GM12864 (cell line): ENCODE measurements around the gene TCP1.
"Not testable (repeated sequence)": the region's sequence is repeated elsewhere in the genome, so short reads cannot be mapped to it uniquely, and the experiment has no call there.

ENCODE experiments used
- DNase-seq: peaks from one replicate; pipeline ENCODE4 v3.0.0-alpha.2; 2011; ENCODE audit warnings: low read depth
- H3K4me3 ChIP-seq: 2 replicates; pipeline ENCODE4 v1.5.1; 2011; ENCODE audit warnings: mild to moderate bottlenecking, low read depth, low read length, control low read depth
- CTCF ChIP-seq: IDR thresholded peaks from 2 replicates; pipeline ENCODE4 v1.5.1; 2011; ENCODE audit warnings: low read depth, mild to moderate bottlenecking, moderate library complexity, low read length, control low read depth, inconsistent platforms; ENCODE audit errors: missing control alignments

TCP1 gene

DNA sequence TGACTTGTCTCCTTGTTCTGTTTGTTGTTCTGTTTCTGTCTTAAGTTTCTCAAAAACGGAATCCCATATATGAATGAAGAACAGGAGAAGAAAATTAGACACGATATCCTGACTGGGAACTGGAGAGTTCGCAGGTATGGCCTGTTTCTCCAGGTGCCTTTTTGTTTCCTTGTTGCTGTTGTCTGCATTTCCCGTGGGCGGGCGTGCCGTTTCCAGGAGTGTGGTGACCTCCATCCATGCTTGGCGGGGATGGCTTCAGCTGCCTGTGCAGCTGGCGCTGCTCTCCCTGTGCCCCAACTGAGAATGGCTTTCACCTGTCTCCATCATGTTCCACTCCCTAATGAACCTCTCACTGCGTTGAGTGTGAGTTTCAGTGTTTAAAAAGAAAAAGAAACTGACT, 15.1 kb upstream of the TCP1 start:
- DNase-seq, result no peak
- no peak for TF ChIP-seq CTCF
- H3K4me3 ChIP-seq, result no peak overlapping the region

- no peak overlapping the region for H3K4me3 ChIP-seq
- DNase-seq, result no peak
- no peak for TF ChIP-seq CTCF
These were observed 12.5 kb upstream of the TCP1 start for GRCh38 chr6:159801935-159802334.

DNA sequence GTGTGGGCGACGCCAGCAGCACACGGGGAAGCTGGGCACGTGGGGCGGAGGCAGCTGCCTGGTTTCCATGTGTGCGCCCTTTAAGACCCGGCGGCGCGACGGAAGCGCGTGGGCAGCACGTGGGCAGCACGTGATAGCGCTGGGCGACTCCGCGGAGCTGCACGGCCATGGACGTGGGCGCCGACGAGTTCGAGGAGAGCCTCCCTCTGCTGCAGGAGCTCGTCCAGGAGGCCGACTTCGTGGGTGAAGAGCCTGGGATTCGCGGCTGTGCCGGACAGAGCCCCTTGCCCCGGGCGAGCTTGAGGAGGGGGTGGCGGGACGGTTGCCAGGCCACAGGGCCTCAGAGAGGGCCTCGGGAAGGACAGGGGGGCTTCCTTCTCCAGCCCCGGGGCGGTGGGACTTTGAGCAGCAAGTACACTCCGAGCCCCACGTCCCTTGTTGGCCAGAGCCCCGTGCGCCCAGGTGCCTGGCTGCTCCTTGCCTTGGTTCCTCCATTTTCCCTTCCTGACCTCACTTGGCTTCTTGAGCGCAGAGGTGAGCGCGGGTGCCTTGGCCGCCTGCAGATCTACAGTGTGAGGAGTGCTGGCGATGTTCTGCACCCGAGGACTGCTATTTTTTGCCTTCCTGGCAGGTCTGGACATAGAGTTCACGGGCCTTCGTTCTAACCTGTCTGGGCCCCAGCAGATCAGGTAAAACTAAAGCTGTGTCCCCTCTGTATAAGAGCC, 10.9 kb upstream of the TCP1 start, which contains the start of gene PNLDC1:
Gene PNLDC1, plus strand, starts transcription at position 136 of the 725 bp plus-strand sequence. Its CDS starts 32 bp downstream, at position 168.
- TF ChIP-seq CTCF, result no peak
- no peak for DNase-seq
- no peak within 1 kb of the TSS for H3K4me3 ChIP-seq

DNA sequence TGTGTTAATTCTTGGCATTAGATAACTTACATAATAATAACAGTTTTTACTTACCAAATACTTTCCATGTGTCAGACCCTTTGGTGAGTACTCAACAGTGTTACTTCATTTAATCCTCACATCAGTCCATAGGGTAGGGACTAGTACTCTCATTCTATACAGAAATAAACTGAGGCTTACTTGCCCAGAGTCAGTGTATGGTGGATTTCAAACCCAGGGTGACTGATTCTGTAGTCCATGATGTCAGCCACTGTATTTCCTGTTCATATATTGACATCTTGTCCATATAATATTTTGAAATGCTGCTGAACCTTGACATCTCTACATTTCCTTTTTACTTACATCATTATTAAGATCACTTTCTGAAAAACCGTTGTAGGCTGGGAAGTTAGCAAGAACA, 8.2 kb upstream of the TCP1 start:
- no peak overlapping the region for H3K4me3 ChIP-seq
- DNase-seq, result no peak
- no peak for TF ChIP-seq CTCF

DNA sequence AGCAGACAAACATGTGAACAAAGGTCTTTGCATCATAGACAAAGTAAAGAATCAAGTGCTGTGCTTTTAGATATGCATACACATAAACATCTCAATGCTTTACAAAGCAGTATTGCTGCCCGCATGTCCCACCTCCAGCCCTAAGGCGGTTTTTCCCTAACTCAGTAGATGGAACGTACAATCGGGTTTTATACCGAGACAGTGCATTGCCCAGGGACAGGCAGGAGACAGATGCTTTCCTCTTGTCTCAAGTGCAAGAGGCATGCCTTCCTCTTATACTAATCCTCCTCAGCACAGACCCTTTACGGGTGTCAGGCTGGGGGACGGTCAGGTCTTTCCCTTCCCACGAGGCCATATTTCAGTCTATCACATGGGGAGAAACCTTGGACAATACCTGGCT, 5.6 kb upstream of the TCP1 start:
- DNase-seq, H3K4me3 ChIP-seq: not testable (repeated sequence)

DNA sequence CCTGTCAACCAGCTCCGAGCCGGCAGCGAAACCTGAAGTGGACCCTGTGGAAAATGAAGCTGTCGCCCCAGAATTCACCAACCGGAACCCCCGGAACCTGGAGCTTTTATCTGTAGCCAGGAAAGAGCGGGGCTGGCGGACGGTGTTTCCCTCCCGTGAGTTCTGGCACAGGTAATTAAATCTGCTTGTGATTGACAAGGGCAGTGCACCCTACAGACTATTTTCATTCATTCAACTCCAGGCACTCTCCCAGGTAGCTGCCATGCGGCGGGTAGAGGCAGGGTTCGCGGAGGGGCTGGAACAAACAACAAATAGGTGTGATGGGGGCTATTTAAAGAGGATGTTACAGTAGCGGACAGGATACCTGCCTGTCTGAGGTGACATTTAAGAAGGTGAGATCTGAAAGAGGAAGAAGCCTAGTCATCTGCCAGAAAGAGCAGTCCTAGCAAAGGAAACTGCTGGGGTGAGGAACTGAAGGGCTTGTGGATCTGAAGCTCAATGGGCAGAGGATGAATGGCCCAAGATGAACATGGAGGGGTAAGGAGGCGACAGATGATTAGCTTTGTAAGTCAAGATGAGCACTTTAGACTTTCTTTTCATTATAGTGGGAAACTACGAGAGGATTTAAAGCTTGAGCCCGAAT, 1.7 kb upstream of the TCP1 start:
- peak overlapping the region; percentile 55 for H3K4me3 ChIP-seq
- TF ChIP-seq CTCF, result no peak
- no peak for DNase-seq

GRCh38 chr6:159790149-159790955, 950 bp upstream of the TCP1 start, which contains the start of gene MRPL18:
MRPL18 (plus strand) TSS chr6:159790467; CDS start chr6:159790588, 121 bp downstream.
- no peak for TF ChIP-seq CTCF
- H3K4me3 ChIP-seq, result peak within 1 kb of the TSS; percentile 72
- peak; percentile 97 for DNase-seq
